HG03066 (cell line): ENCODE results near the gene RAPGEF4.

Source experiments
- ATAC-seq: cut with Tn5 transposase; IDR thresholded peaks from one replicate; pipeline ENCODE4 v1.9.1; 2021; ENCODE audit warnings: low read depth; ENCODE audit not compliant: unreplicated experiment

RAPGEF4 gene

GRCh38 chr2:172821370-172822338 is 86.0 kb downstream of the RAPGEF4 start:
- ATAC-seq, result no peak

DNA sequence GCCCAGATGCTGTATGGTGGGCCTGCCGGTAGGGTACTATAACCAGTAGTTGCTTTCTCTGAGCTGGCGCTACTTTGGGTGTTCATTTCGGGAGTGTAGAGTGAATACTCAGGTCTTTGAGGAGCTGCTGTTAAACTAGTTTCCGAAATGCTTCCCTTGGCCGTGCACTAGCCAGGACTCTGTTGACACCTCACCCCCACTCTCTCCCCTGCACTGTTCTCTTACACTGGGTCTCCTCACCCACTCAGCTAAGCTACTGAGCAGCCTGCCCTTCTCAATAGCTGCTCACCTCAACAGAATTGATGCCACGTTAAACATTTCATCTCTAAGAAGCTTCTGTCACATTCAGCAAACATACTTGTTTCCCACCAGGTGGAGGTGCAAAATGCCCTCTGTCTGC is 86.9 kb downstream of the RAPGEF4 start:
- no peak for ATAC-seq

GRCh38 chr2:172823261-172823850 is 87.7 kb downstream of the RAPGEF4 start:
- no peak for ATAC-seq

DNA sequence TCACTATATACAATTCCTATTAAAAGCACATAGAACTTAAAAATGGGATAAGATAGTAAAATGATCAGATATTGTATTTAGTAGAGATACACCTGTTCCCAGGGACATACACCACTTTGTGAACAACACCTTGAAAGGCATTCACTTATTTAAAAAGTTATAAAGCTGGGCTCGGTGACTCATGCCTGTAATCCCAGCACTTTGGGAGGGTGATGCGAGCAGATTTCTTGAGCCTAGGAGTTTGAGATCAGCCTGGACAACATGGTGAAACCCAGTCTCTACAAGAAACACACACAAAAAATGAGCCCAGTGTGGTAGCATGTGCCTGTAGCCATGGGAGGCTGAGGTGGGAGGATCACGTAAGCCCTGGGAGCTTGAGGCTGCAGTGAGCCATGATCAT is 90.9 kb downstream of the RAPGEF4 start:
- ATAC-seq, result no peak

- no peak for ATAC-seq
Observed at GRCh38 chr2:172829229-172829628, 93.6 kb downstream of the RAPGEF4 start.

DNA sequence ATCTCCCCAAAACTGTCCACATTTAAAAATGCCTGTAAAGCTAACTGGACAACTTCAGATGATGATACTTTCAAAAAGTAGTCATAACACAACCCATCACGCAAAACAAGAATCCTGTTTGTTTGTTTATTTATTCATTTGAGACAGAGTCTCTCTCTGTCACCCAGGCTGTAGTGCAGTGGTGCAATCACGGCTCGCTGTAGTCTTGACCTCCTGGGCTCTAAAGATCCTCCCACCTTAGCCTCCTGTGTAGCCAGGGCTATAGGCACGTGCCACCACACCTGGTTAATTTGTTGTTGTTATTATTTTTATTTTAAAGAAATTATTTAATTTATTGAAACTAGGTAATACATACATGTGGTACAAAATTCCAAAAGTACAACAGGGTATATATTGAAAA is 94.8 kb downstream of the RAPGEF4 start:
- no peak for ATAC-seq

DNA sequence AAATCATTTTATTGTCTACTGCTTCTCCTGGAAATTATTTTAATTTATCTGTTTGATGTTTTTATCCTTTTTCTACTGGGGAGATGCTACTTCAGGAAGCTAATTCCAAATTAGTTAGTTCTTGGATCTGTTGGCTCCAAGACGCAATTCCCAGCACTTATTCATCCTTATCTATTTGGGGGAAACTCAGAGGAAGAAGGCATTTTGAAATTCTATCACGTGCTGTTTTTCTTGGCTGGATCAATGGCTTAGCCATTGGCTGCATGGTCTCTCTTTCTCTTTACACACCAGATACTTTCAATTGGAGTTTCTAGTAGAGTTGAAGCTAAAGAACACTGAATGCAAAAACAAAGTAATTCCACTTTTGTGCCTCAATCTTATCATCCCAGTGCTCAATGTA is 98.3 kb downstream of the RAPGEF4 start:
- ATAC-seq, result no peak

GRCh38 chr2:172834881-172835280 is 99.2 kb downstream of the RAPGEF4 start:
- no peak for ATAC-seq

- no peak for ATAC-seq
Observed at GRCh38 chr2:172836347-172836821, 100.7 kb downstream of the RAPGEF4 start.

DNA sequence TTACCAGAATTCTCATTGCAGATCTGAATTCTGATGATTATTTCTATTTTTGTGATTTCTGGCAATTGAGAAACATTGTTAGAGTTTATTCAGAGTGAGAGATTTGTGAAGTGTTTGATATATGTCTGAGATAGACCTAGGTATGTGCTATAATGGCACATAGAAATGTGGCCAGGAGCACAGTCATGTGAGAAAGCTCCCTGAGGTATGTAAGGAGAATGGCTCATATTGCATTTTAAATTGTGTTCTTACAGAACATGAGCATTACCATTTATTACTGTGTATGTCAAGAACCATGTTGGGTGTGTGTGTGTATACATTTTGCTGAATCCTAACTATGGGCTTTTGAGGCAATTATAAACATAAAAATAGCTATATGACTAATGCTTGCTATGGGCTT is 101.2 kb downstream of the RAPGEF4 start:
- no peak for ATAC-seq

GRCh38 chr2:172839446-172839845 is 103.8 kb downstream of the RAPGEF4 start:
- no peak for ATAC-seq

- no peak for ATAC-seq
Observed at GRCh38 chr2:172842511-172843265, 107.0 kb downstream of the RAPGEF4 start.

GRCh38 chr2:172843266-172843582 is 107.6 kb downstream of the RAPGEF4 start:
- no peak for ATAC-seq

- no peak for ATAC-seq
Observed at GRCh38 chr2:172843902-172844715, 108.5 kb downstream of the RAPGEF4 start.

DNA sequence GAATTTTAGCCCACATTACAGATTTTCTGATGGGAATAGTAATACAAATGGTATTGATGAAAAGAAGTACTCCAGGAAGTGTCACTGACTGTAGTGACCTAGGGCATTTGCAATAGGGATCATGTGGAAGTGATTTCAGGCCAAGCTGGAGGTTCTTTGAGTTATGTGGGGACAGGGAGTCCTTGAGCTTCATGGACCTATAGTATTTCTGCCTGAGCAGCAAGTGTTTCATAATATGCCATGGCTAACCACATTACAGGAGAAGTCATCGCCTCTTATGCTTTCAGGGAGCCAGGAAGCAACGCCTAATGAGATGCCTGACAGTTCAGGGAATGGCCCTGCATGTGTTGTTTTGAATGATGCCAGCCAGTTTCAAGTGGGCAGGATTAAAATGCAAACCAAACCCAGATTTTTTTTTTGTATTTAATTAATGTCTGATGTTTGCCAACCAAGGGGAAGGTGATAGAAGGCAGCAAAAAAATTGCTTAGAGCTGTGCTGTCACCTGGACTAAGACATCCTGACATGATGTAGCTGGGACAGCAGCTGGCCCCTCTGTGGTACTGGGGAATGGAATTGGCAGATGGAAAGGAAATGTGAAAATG is 109.5 kb downstream of the RAPGEF4 start:
- ATAC-seq, result no peak

- ATAC-seq, result no peak
Observed at GRCh38 chr2:172846551-172846950, 110.9 kb downstream of the RAPGEF4 start.

- no peak for ATAC-seq
Observed at GRCh38 chr2:172847188-172847587, 111.5 kb downstream of the RAPGEF4 start.

DNA sequence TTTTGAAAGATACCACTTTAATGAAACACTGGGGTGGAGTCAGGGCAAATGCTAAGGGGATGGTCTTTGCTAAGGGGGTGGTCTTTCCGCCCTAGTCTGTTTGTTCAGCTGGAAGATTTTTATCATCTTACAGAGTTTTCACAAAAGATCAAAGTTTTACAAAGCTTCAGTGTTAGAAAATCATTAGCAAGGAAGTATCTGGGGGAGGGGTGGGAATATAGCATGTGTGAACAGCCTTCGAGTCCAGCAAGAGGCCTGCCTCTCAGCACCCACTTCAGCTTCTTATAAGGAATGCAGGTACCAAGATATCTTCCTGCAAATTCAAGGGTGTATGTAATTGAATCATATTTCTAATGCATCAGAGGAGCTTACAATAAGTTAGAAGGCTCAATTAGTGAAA is 112.9 kb downstream of the RAPGEF4 start:
- ATAC-seq, result no peak

- no peak for ATAC-seq
Observed at GRCh38 chr2:172849519-172850217, 114.0 kb downstream of the RAPGEF4 start.
